Cerebellar nuclear complex (tissue), 1 donor: ENCODE data around the gene UQCC5.

Experiments used
- DNase-seq, 2 experiments: peaks; one replicate each; lab custom pipeline; 2025; lab: John Stamatoyannopoulos, UW

UQCC5 gene

GRCh38 chr3:52534281-52535183 lies 1.9 kb upstream of the UQCC5 start:
- no peak for DNase-seq

- DNase-seq: no peak
Observed at GRCh38 chr3:52535411-52536111, 844 bp upstream of the UQCC5 start.

- DNase-seq: no peak
Observed at GRCh38 chr3:52536112-52536368, 365 bp upstream of the UQCC5 start.

GRCh38 chr3:52537165-52537620 lies 788 bp downstream of the UQCC5 start:
- no peak for DNase-seq

GRCh38 chr3:52537726-52538421 lies 1.5 kb downstream of the UQCC5 start:
- DNase-seq: no peak

- DNase-seq: no peak
Observed at GRCh38 chr3:52539010-52539653, 2.7 kb downstream of the UQCC5 start.

- DNase-seq: no peak
Observed at GRCh38 chr3:52541050-52541449, 4.6 kb downstream of the UQCC5 start.

- DNase-seq: no peak
Observed at GRCh38 chr3:52544937-52545336, 8.5 kb downstream of the UQCC5 start.

- DNase-seq: no peak
Observed at GRCh38 chr3:52546111-52546901, 9.9 kb downstream of the UQCC5 start.

GRCh38 chr3:52547143-52547542 lies 10.7 kb downstream of the UQCC5 start:
- no peak for DNase-seq

GRCh38 chr3:52551118-52551517 lies 14.7 kb downstream of the UQCC5 start:
- no peak for DNase-seq

GRCh38 chr3:52552089-52552488 lies 15.7 kb downstream of the UQCC5 start:
- DNase-seq: no peak

- no peak for DNase-seq
Observed at GRCh38 chr3:52554026-52554755, 17.8 kb downstream of the UQCC5 start.

- DNase-seq: no peak
Observed at GRCh38 chr3:52555056-52555455, 18.7 kb downstream of the UQCC5 start.

GRCh38 chr3:52557011-52557960 lies 20.9 kb downstream of the UQCC5 start:
- no peak for DNase-seq

- no peak for DNase-seq
Observed at GRCh38 chr3:52558436-52558835, 22.0 kb downstream of the UQCC5 start.

- DNase-seq: no peak
Observed at GRCh38 chr3:52561028-52561747, 24.8 kb downstream of the UQCC5 start.

- DNase-seq: no peak
Observed at GRCh38 chr3:52563984-52564383, 27.6 kb downstream of the UQCC5 start.

GRCh38 chr3:52568069-52568468 lies 31.7 kb downstream of the UQCC5 start:
- no peak for DNase-seq
